WI38 (cell line): ENCODE results near the gene TLN1.
A peak's percentile ranks its signal among the peaks of the same experiment; 100 is the strongest.

ENCODE experiments used
- H3K4me3 ChIP-seq: 2 replicates; pipeline ENCODE4 v1.5.1; 2011; ENCODE audit warnings: low read depth, mild to moderate bottlenecking, control low read depth, low read length
- CTCF ChIP-seq: IDR thresholded peaks from 2 replicates; pipeline ENCODE4 v1.5.1; 2012; ENCODE audit warnings: low read depth, mild to moderate bottlenecking, control low read depth, low read length

The TLN1 gene

DNA sequence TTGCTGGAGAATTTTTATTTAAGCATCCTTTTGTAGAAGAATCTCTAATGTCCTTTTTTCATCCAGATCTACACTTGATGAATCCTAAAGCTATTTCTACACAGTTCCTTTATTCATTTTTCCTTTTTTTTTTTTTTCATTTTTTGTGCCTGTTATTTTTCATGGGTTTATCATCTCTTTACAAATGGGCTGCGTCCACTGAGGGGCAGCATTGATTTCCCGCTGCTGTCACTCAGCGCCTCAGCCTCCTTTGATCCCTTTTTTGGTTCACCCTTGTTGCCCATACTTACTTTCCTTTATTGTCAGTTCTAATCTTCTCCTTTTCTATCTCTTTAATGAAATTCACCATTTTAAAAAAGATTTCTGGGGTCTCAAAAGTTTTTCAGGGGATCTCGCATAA is 27.8 kb upstream of the TLN1 start:
- H3K4me3 ChIP-seq: no peak overlapping the region
- TF ChIP-seq CTCF: no peak

- no peak overlapping the region for H3K4me3 ChIP-seq
Observed at GRCh38 chr9:35758475-35759050, 26.6 kb upstream of the TLN1 start.

DNA sequence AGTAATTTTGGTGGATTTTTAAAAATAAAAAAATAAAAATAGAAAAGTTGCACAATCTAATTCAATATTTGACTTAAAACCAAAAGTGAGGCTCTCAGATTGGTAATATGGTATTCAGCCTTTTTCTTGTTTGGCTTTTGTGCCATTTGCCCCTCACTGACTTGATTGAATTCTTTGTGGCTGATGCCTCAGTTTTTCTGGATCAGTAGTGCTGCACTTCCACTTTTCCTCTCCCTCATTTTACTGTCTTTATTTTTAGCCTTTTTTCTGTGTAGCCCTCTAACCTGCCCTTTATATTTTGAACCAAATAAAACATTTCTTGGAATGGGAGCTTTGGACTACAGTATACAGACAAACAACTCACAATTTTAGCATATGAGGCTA is 25.9 kb upstream of the TLN1 start:
- H3K4me3 ChIP-seq: no peak overlapping the region
- TF ChIP-seq CTCF: no peak

More at GRCh38 chr9:35758475-35759050, 26.6 kb upstream of the TLN1 start:
- no peak for TF ChIP-seq CTCF

GRCh38 chr9:35757226-35757891 is 25.4 kb upstream of the TLN1 start:
- no peak overlapping the region for H3K4me3 ChIP-seq
- TF ChIP-seq CTCF: no peak

- TF ChIP-seq CTCF: no peak
- H3K4me3 ChIP-seq: peak overlapping the region; percentile 27
Observed at GRCh38 chr9:35756275-35757225, 24.6 kb upstream of the TLN1 start.

DNA sequence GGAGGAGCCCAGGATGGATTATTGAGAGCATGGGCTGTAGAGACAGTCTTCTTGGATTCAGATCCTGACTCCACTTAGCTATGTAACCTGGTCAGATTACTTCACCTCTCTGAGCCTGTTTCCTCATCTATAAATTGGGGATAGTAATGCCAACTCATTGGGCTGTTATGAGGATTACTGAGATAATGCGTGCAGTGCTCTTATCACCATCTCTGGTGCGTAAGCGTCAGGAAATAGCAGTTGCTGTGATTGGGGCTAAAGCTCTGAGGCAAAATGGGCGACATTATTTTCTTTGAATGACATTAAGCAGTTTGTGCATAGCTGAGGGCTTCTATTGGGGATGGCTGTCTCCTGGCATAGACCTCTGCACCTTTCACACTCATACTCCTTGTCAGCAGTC is 23.1 kb upstream of the TLN1 start:
- H3K4me3 ChIP-seq: no peak overlapping the region
- no peak for TF ChIP-seq CTCF

- no peak for TF ChIP-seq CTCF
- H3K4me3 ChIP-seq: no peak within 1 kb of the TSS
Observed at GRCh38 chr9:35754264-35754663, 22.3 kb upstream of the TLN1 start, which contains the start of gene MSMP. Gene MSMP, minus strand, starts transcription at chr9:35754276. Its CDS starts 147 bp downstream, at chr9:35754129.
